Fibroblast of pulmonary artery (primary cell): ENCODE results near the gene PPP2R2C.

Source experiments
- DNase-seq: peaks from one replicate; pipeline ENCODE4 v3.0.0-alpha.2; 2010; ENCODE audit warnings: low read depth
- H3K4me3 ChIP-seq: replicated peaks from 2 replicates; pipeline ENCODE4 v1.5.1; 2011; ENCODE audit warnings: low read depth, mild to moderate bottlenecking, control low read depth, low read length, moderate library complexity
- TF ChIP-seq, protein P1 (sequence below): IDR thresholded peaks from 2 replicates; pipeline ENCODE4 v1.5.1; 2011; ENCODE audit warnings: mild to moderate bottlenecking, control low read depth, low read length, inconsistent platforms; ENCODE audit errors: missing control alignments

The PPP2R2C gene

DNA sequence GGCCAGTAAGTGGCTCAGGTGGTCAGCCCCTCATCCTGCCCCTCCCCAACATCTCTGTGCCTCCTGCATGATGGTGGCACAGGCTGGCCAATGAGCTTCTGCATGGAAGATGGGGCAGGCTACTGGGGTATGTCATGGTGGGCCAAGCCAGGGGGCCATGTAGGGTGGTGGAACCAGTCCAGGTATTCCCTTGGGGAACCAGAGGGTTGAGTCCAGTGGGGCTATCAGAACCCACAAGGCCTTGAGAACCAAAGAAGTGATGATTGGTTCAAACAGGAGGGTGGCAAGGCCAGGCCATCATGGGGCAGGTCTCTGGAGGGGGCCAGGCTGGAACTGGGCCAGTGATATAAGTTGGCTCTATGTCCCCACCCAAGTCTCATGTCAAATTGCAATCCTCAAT lies 18.8 kb upstream of the PPP2R2C start:
- TF ChIP-seq, protein P1, sequence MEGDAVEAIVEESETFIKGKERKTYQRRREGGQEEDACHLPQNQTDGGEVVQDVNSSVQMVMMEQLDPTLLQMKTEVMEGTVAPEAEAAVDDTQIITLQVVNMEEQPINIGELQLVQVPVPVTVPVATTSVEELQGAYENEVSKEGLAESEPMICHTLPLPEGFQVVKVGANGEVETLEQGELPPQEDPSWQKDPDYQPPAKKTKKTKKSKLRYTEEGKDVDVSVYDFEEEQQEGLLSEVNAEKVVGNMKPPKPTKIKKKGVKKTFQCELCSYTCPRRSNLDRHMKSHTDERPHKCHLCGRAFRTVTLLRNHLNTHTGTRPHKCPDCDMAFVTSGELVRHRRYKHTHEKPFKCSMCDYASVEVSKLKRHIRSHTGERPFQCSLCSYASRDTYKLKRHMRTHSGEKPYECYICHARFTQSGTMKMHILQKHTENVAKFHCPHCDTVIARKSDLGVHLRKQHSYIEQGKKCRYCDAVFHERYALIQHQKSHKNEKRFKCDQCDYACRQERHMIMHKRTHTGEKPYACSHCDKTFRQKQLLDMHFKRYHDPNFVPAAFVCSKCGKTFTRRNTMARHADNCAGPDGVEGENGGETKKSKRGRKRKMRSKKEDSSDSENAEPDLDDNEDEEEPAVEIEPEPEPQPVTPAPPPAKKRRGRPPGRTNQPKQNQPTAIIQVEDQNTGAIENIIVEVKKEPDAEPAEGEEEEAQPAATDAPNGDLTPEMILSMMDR = no peak
- no peak overlapping the region for H3K4me3 ChIP-seq
- no peak for DNase-seq

DNA sequence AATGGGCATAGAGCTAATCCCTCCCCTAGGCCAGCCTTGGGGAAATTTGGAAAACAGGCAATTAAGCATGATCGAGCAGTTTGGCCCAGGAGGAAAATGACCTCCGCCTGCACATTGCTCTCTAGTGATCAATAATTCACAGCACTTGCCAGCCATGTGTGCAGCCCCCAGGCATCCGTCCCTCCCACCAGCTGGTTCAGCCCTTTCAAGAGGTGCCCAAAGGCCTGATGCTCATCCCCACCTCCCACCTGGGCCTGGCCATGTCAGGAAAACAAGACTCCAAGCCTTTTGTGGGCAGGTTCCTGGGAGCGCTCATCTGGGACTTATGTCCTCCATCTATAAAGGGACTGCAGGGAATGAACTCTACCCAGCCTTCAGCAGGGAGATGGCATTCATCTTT lies 17.5 kb upstream of the PPP2R2C start:
- no peak for DNase-seq
- TF ChIP-seq, protein P1 = no peak
- H3K4me3 ChIP-seq = no peak overlapping the region

DNA sequence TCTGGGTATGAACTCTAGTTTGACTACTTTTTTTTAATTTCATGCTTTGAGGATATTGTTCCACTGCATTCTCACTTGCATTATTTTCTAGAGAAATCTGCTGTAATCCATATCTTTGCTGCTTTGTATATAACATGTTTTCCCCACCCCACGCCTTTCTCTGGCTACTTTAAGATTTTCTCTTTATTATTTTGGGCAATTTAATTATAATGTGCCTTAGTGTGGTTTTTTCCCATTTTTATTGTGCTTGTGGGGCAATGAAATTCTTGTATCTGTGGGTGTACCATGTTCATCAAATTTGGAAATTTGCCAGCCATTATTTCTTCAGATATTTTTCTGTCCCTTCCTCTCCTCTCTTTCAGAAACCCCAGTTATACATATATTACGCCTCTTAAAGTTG lies 15.1 kb upstream of the PPP2R2C start:
- DNase-seq = no peak
- TF ChIP-seq, protein P1 = no peak
- no peak overlapping the region for H3K4me3 ChIP-seq

DNA sequence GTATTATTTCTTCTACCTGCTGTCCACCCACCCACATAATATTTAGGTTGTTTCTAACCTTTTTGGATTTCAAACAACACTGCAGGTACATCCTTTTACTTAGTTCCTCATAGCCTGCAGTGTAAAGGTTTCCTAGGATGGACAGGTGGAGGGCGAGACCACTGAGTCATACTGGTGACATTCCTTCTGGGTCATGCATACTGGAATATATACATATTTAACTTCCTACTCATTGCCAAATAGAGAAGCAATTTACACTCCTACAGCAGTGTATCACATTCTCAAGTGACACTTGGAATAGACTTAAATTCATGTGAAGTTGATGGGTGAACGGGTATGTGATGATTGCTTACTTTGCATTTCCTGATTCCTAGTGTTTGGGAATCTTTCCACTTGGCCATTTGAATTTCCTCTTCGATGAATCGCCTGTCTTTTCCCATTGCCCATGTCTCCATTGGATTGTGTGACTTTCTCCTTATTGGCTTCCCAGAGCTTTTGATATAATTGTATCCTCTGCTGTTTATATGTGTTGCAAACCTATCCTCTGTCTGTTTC lies 8.2 kb upstream of the PPP2R2C start:
- TF ChIP-seq, protein P1 = no peak
- no peak for DNase-seq
- no peak overlapping the region for H3K4me3 ChIP-seq

DNA sequence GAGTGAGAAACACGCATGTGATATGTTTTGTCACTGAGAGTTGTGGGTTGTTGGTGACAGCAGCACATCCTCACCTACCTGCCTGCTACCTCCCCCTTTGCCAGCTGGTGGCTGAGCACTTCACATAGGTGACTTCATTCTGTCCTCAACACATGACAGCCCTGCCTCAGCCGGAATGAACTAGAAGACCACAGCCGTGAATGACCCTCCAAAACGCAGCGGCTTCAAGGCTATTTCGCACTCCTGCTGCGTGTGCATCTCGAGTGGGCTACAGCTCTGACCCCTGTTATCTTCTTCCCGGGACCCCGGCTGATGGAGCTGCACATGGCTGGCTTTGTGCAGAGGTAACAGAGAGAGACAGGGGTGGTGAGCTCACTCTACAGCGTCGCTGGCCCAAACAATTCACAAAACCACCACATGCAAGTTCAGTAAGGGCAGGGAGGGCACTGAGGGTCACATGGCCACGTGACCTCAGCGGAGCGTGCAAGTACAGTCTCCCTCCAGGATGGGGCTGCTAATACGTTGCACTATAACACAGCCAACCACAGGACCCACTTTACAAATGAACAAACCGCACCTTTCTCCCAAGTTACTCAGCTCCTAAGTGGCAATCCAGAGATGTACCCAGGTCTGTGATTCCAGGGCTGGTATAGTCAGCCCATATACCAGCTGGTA lies 6.3 kb upstream of the PPP2R2C start:
- H3K4me3 ChIP-seq = no peak overlapping the region
- DNase-seq = no peak
- TF ChIP-seq, protein P1 = no peak

DNA sequence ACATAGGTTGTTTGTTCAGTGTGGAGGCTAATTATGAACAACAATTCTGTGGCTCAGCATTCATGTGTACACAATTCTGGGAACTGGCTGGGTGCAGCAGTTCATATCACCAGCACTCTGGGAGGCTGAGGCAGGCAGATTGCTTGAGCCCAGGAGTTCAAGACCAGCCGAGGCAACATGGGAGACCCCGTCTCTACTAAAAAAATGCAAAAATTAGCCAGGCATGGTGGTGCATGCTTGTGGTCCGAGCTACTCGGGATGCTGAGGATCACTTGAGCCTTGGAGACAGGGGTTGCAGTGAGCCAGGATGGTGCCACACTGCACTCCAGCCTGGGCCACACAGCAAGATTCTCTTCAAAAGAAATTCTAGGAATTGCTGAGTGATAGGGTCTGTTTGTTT lies 4.5 kb upstream of the PPP2R2C start:
- TF ChIP-seq, protein P1 = no peak
- no peak for DNase-seq
- no peak overlapping the region for H3K4me3 ChIP-seq

DNA sequence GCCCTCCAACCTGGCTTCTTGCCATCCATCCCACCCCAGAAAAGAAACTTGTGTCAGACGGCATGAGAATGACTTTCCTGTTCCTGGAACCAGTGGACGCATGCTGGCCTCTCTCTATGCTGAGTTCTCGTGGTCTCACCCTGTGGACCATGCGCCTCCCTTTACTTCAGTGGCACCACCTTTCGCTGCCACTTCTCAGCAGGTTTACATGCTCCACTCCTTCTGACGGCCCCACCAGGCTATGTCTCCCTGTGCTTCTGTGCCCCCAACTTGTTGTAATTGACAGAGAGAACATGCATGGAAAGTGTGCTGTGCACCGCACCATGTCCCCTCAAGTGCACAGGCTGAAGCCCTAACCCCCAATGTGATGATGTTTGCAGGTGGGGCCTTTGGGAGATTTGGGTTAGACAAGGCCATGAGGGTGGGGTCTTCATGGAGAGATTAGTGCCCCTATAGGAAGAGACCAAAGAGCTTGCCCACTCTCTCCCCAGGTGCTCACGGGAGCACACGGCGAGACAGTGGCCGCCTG lies 3.1 kb upstream of the PPP2R2C start:
- no peak for DNase-seq
- TF ChIP-seq, protein P1 = no peak
- no peak overlapping the region for H3K4me3 ChIP-seq
